Motor neuron (in vitro differentiated cells): Measurements from ENCODE around the gene AHDC1. TPM values are rescaled to one million over a fixed set of nuclear protein-coding genes. Genes with fewer than 3 reads are reported as not detected.
"Not testable (repeated sequence)": the region's sequence is repeated elsewhere in the genome, so short reads cannot be mapped to it uniquely, and the experiment has no call there.

Experiments
- ATAC-seq, 8 experiments: fragments of 200-7000 bp; cut with Tn5 transposase; replicated peaks in 6 of 8; 2 replicates each; pipeline ENCODE4 v1.8.0; 2021; ENCODE audit warnings: mild to moderate bottlenecking in 8 of 8, moderate library complexity in 8 of 8
- H3K27ac ChIP-seq, 2 donors: fragments of 250-450 bp; sonication (Bioruptor Pico); 2 replicates each; pipeline ENCODE4 v1.9.0; 2021; ENCODE audit warnings: antibody characterized with exemption in 2 of 2, mild to moderate bottlenecking in 2 of 2, moderate library complexity in 1 of 2
- H3K4me1 ChIP-seq, 2 donors: fragments of 250-450 bp; sonication (Bioruptor Pico); replicated peaks in 1 of 2; 2 replicates each; pipeline ENCODE4 v1.6.1; 2021; ENCODE audit warnings: antibody characterized with exemption in 2 of 2, mild to moderate bottlenecking in 2 of 2, moderate library complexity in 1 of 2
- H3K4me3 ChIP-seq, 5 donors: fragments of 250-450 bp; sonication (Bioruptor Pico); 2 replicates each; pipeline ENCODE4 v1.9.0; 2021; ENCODE audit warnings: antibody characterized with exemption in 5 of 5, mild to moderate bottlenecking in 5 of 5, moderate library complexity in 4 of 5
- WGBS, 10 experiments: fragments of 450-650 bp; shearing (Covaris generic); methylation state at CpG; one replicate each; pipeline ENCODE4 v1.0.0; 2022; 5-methylcytosine and 5-hydroxymethylcytosine counted together
- in situ Hi-C, 9 experiments: fragments of 400-800 bp; cut with MboI; loops; one replicate each; pipeline ENCODE4 v1.15.0; 2021; ENCODE audit warnings: low sequenced_read_pairs in 9 of 9, low pct_unique_long_range_greater_than_20kb in 2 of 9; ENCODE audit not compliant: unreplicated experiment in 9 of 9
- total RNA-seq, 8 experiments: library from RNA; unstranded; fragments of 300-600 nt; gene quantifications; 2 replicates each; pipeline versions ENCODE4 v1.2.3 to v1.2.4, GENCODE V29; 2022

The AHDC1 gene
- total RNA-seq, 8 experiments from 2014 or later = 8.6 to 30.2 (median 14.4) TPM

- in situ Hi-C loops = no loop called here
- 67 to 92% (median 83%) methylated on average over 1 to 6 of the region's 6 CpGs; no CpG with 5 or more reads in 4 of the 10 experiments for whole genome bisulfite sequencing, 10 experiments
- H3K4me1 ChIP-seq = peaks cover 15 to 25% of the 10 kb centered on the region in 2 donors
- ATAC-seq = no peak
- no peak overlapping the region for H3K4me3 ChIP-seq
- peak overlapping the region; percentile 64 to 70 for H3K27ac ChIP-seq
Measured at GRCh38 chr1:27543284-27543683, 60.7 kb downstream of the AHDC1 start.

DNA sequence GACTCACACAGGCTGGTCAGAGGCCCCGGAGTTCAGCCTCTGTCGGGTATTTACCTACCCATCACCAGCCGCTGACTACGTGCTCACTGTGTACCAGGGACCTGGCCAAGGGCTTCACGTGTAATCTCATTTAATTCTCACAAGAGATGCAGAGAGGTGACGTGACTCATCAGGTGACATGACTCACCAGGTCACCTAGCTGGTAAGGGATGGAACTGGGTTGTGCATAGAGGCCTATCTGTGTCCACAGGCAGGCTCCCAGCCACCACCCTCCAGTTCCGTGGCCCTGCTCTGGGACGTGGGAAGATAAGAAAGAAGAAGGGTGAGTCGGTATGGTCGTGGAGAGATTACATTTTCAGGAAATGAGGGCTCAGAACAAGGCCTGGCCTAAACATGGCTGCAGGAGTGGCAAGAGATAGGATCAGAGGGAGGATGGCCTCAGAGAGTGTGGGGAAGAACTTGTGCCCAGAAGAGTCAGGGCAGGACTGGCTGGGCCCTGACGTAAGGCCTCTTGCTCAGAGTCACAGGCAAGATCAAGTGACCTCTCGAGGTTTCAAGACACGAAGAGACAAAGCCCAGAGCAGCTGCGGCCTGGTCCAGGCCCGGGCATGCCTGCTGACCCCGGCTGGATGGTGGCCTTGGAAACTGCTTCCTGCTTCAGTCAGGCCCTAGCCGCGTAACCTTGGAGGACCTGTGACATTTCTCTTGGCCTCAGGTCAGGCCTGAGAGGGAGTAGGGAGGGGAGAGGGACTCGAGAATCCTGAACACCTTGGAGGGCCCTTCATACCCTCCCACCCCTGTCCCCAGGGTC lies 61.3 kb downstream of the AHDC1 start:
- 0 to 92% (median 71%) methylated on average over 1 to 18 of the region's 19 CpGs; no CpG with 5 or more reads in 2 of the 10 experiments for WGBS, 10 experiments
- Histone ChIP-seq H3K4me3 (no peak overlapping the region), H3K4me1 (peaks cover 15 to 27% of the 10 kb centered on the region in 2 donors), H3K27ac (peak overlapping the region; percentile 64 to 70)
- peak in 7 of 8 experiments; percentile 8 to 89 (median 83) for ATAC-seq
- in situ Hi-C loops = no loop called here

DNA sequence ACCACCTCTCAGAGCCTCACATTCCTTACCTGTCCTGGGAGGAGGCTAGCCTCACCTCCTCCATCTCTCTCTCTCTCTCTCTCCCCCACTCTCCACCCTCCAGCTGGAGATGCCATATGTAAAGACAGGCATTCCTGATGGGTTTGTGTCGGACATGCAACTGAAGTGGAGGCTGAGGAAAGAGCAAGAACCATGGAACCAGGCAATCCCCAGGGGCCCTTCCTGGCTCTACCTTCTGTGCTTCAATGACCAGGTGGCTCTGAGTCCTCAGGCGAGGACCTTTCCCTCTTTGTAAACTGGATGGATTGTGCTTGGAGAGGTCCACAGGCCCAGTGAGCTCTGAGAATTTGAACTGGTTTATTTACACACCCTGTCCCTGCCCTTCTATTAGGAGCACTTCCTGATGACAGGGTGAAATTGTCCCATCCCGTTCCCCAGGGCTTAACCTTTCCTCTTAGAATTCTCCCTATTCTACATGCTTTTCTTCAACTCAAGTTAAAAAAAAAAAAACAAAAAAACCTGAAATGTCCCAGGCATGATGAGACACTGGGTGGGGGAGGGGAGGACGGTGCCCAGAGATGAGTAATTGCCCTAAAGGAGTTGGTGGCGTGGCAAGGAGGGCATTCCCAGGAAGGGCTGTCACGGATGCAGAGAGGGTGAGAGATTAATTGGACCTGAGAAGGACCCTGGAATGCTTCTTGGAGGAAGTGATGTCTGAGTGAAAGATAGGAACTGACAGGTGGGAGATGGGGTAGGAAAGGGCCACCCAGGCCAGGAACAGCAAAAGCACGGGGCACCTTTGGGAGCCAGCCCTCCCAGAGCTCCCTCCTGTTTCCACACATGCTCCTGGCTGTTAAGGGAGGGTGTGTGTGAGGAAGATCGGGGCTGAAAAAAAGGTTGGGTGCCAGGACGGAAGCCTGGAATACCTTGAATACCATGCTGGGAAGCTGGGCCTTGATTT lies 63.8 kb downstream of the AHDC1 start:
- 44 to 93% (median 76%) methylated on average over 2 to 9 of the region's 9 CpGs for WGBS, 10 experiments
- Histone ChIP-seq H3K4me1 (peaks cover 38 to 49% of the 10 kb centered on the region in 2 donors), H3K4me3 (no peak overlapping the region), H3K27ac (no peak overlapping the region)
- ATAC-seq = no peak
- in situ Hi-C loops = no loop called here

DNA sequence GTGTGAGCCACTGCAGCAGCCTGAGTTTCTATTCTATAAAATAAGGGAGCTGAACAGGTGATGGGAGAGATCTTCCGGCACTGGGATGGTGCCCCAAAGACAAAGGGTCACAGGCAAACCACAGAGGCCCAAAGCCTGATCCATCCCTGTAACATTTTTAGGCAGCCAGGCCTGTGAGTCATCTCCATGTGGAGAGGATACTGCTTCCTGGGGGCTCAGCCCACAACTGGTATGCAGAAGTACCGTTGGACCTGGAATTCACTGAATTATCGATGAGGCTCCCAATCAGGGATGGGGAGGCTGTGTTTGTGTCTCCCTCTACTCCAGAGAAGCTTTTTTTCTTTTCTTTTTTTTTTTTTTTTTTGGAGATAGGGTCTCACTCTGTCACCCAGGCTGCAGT lies 65.2 kb downstream of the AHDC1 start:
- Histone ChIP-seq H3K4me3 (no peak overlapping the region), H3K4me1 (peaks cover 38 to 49% of the 10 kb centered on the region in 2 donors), H3K27ac (no peak overlapping the region)
- in situ Hi-C loops = no loop called here
- peak in 2 of 8 experiments; percentile 7 to 10 for ATAC-seq
- 20 to 100% (median 63%) methylated on average over 1 to 3 of the region's 3 CpGs; no CpG with 5 or more reads in 3 of the 10 experiments for WGBS, 10 experiments

DNA sequence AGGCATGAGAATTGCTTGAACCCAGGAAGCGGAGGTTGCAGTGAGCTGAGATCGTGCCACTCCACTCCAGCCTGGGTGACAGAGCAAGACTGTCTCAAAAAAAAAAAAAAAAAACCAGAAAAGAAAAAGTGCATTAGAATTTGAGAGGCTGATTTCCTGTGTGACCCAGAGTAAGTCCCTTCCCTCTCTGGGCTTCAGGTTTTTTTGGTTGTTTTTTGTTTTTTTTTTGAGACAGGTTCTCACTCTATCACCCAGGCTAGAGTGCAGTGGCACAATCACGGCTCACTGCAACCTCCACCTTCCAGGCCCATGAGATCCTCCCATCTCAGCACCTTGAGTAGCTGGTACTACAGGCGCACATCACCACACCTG lies 65.7 kb downstream of the AHDC1 start:
- H3K4me1 ChIP-seq = peaks cover 37 to 46% of the 10 kb centered on the region in 2 donors
- in situ Hi-C loops, ATAC-seq, H3K27ac ChIP-seq, H3K4me3 ChIP-seq: not testable (repeated sequence)
- 84 to 100% (median 97%) methylated on average over 1 to 4 of the region's 4 CpGs; no CpG with 5 or more reads in 2 of the 10 experiments for WGBS, 10 experiments

DNA sequence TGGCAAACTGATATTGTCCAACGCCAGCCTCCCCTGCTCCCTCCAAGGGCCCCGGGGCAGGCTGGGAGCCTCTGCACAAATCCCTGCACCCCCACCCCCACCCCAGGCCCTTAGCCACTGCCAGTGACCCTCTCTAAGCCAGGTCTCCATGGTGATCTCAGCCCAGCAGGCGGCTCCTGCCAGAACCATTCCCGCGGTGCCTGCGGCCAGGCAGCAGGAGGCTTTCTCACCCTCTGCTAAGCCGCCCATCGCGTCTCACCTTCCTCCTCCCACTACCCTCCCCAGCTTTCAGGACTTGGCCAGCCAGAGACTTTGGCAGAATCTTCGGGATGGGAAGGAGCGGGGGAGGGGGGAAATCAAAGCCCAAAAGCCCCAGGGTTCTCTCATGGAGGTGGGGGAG lies 67.2 kb downstream of the AHDC1 start:
- WGBS, 10 experiments = 0 to 5% (median 0%) methylated on average over 1 to 4 of the region's 11 CpGs; no CpG with 5 or more reads in 6 of the 10 experiments
- Histone ChIP-seq H3K4me3 (no peak overlapping the region), H3K27ac (peak overlapping the region; percentile 51 to 77), H3K4me1 (peaks cover 23 to 32% of the 10 kb centered on the region in 2 donors)
- in situ Hi-C loops = no loop called here
- peak; percentile 58 to 96 (median 93) for ATAC-seq

GRCh38 chr1:27536010-27536757 lies 67.8 kb downstream of the AHDC1 start:
- Histone ChIP-seq H3K4me1 (peaks cover 23 to 32% of the 10 kb centered on the region in 2 donors), H3K4me3 (no peak overlapping the region), H3K27ac (peak overlapping the region; percentile 51 to 77)
- in situ Hi-C loops = no loop called here
- 34 to 87% (median 53%) methylated on average over 1 to 7 of the region's 15 CpGs; no CpG with 5 or more reads in 3 of the 10 experiments for WGBS, 10 experiments
- peak in 5 of 8 experiments; percentile 21 to 48 (median 42) for ATAC-seq

- Histone ChIP-seq H3K27ac (no peak overlapping the region), H3K4me3 (no peak overlapping the region), H3K4me1 (peaks cover 23 to 29% of the 10 kb centered on the region in 2 donors)
- 20 to 94% (median 58%) methylated on average over 2 of the region's 2 CpGs; no CpG with 5 or more reads in 6 of the 10 experiments for WGBS, 10 experiments
- ATAC-seq = no peak
- in situ Hi-C loops = no loop called here
Measured at GRCh38 chr1:27535386-27535785, 68.6 kb downstream of the AHDC1 start.

DNA sequence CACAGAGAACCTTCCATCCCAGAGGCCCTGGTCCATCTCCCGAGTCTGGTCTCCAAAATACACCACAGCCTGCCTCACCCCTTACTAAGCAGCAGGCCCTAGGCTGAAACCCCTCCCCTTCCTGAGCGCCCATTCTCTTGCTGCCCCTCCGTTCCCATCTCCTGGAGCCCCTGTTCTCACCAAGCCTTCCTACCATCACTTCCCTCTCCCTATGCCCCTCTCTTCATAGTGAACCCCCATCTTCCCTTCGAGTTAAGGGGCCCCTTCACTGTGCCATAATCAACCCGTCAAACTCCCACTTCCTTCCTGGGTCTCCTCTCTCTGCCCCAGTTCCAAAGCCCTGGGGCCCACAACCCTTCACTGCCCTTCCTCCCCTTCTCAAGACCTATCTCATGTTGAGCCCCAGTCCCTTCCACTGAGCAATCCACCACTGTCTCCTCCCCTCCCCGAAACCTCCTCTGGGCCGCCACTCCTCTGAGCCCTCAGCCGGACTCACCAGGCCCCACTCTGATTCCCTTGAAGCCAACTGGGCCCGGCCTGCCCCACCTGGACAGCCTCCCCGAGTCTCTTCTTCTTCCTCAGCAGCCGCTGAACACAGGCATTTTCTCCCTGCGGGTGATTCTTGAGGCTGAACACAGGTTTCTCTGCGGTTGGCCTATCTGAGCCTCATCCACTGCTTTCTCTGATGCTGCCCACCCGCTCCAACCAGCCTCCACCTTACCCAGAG lies 71.8 kb downstream of the AHDC1 start:
- Histone ChIP-seq H3K27ac (no peak overlapping the region), H3K4me1 (peaks cover 41 to 42% of the 10 kb centered on the region in 2 donors), H3K4me3 (no peak overlapping the region)
- in situ Hi-C loops = no loop called here
- no peak for ATAC-seq
- 60 to 100% (median 89%) methylated on average over 1 to 9 of the region's 14 CpGs; no CpG with 5 or more reads in 2 of the 10 experiments for WGBS, 10 experiments

DNA sequence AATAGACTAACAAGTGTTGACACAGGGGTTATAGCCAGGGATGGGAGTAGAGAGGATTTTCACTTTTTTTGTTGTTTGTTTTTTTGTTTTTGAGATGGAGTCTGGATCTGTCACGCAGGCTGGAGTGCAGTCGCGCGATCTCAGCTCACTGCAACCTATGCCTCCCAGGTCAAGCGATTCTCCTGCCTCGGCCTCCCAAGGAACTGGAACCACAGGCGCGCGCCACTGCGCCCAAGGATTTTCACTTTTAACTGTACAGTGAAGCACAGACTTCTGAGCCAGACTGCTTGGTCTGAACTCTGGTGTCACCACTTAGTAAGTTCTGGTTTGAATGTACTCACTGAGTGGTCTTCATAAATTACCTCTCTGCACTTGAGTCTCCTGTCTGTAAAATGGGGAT lies 73.8 kb downstream of the AHDC1 start:
- WGBS, 10 experiments = 88 to 100% (median 97%) methylated on average over 1 to 10 of the region's 10 CpGs; no CpG with 5 or more reads in 2 of the 10 experiments
- Histone ChIP-seq H3K4me3 (no peak overlapping the region), H3K4me1 (peaks cover 43 to 44% of the 10 kb centered on the region in 2 donors), H3K27ac (no peak overlapping the region)
- in situ Hi-C loops = no loop called here
- no peak for ATAC-seq

- Histone ChIP-seq H3K27ac (peak overlapping the region in 1 of 2 donors; percentile 85), H3K4me1 (peaks cover 48 to 49% of the 10 kb centered on the region in 2 donors), H3K4me3 (no peak overlapping the region)
- no peak for ATAC-seq
- in situ Hi-C loops = no loop called here
- WGBS, 10 experiments = 79 to 100% (median 86%) methylated on average over 1 to 5 of the region's 5 CpGs; no CpG with 5 or more reads in 4 of the 10 experiments
Measured at GRCh38 chr1:27529704-27530018, 74.3 kb downstream of the AHDC1 start.
